Kidney capillary endothelial cell (primary cell): ENCODE results near the gene VWA1.
"Not testable (repeated sequence)": the region's sequence is repeated elsewhere in the genome, so short reads cannot be mapped to it uniquely, and the experiment has no call there.

Experiments
- DNase-seq: peaks from one replicate; pipeline ENCODE4 v3.0.0-alpha.2; 2018; ENCODE audit warnings: low spot score

VWA1 gene

GRCh38 chr1:1402901-1403392 is 32.5 kb upstream of the VWA1 start:
- DNase-seq: not testable (repeated sequence)

DNA sequence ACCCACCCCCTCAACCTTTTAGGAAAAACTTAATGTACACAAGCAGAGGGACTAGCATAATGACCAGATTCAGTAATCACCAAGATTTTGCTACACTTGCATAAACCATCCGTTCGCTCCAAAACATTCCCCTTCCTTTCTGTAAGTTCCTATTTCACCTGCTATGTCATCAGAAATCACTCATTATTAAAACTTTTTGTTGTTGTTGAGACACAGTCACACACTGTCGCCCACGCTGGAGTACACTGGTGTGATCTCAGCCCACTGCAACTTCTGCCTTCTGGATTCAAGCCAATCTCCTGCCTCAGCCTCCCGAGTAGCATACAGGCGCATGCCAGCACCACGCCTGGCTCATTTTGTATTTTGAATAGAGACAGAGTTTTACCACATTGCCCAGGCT is 31.8 kb upstream of the VWA1 start:
- no peak for DNase-seq

DNA sequence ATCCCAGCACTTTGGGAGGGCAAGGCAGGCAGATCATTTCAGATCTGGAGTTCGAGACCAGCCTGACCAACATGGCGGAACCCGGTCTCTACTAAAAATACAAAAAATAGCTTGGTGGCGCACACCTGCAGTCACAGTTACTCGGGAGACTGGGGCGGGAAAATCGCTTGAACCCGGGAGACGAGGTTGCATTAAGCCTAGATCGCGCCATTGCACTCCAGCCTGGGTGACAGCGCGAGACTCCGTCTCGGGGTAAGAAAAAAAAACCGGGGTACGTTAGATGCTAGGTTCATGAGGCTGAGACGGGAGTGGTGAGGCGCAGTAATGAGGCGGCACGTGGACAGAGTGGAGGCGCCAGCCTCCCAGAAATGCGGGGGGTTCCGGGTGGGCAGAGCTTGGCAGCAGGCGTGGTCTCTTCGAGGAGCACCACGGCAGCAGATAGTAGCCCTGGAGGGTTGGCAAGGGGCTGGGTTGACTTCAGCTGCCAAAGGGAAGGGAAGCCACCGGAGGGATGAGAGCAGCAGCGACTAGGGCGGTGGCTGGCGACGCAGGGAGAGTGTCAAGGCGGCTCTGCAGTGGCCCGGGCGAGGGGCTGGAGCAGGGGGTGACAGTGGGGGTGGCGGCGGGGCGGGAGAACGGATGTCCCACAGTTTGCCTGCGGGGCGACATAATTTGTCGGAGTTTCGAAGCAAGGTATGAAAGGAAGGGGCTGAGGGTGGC is 29.2 kb upstream of the VWA1 start:
- no peak for DNase-seq

DNA sequence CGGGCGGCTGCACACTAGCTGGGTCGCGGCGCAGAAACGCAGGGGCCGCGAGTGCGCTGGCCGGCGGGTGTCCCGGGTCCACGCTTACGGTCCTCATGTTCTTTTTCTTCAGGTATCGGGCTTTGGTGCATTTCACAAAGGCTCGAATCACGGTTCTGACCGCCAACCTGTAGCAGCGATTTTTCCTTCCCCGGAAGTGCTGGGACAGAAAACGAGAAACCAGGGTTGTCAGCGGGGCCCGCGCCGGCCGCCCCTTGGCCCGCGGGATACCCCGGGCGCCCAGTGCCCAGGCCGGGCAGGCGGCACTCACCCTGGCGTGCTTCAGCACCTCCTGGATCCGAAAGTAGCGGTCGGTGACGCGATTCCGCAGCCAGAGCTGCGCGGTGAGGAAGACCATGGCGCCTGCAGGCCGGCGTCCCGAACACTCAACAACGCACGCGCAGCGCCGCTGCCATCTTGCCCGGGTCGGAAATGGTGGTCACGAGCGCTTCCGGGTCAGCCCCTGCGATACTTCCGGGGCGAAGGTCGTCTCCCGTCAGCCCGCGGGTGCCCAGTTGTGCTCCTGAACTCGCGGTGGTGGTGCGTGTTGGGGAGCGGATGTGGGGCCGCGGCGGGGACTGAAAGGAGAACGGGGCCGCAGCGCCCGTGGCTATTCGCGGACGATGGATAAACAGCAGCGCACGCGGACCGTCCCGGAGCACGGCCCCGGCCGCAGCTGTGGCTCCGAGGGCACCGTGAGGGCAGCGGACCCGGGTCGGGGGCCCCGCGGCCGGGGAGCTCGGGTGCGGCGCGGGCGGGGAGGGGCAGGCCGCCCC is 28.5 kb upstream of the VWA1 start, which contains the start of gene MRPL20:
Gene MRPL20, minus strand, starts transcription at position 473 of the 815 bp plus-strand sequence. Its CDS starts 76 bp downstream, at position 397.
- DNase-seq: peak; percentile 91

GRCh38 chr1:1407636-1408318 is 27.7 kb upstream of the VWA1 start:
- DNase-seq: no peak

DNA sequence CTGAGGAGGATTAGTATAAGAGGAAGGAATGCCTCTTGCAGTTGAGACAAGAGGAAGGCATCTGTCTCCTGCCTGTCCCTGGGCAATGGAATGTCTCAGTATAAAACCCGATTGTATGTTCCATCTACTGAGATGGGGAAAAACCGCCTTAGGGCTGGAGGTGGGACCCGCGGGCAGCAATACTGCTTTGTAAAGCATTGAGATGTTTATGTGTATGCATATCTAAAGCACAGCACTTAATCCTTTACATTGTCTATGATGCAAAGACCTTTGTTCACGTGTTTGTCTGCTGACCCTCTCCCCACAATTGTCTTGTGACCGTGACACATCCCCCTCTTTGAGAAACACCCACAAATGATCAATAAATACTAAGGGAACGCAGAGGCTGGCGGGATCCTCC is 25.3 kb upstream of the VWA1 start:
- DNase-seq: not testable (repeated sequence)

GRCh38 chr1:1411626-1412025 is 23.9 kb upstream of the VWA1 start:
- DNase-seq: no peak

- not testable (repeated sequence) for DNase-seq
Observed at GRCh38 chr1:1412311-1412902, 23.1 kb upstream of the VWA1 start.

- DNase-seq: no peak
Observed at GRCh38 chr1:1415751-1416150, 19.7 kb upstream of the VWA1 start.

DNA sequence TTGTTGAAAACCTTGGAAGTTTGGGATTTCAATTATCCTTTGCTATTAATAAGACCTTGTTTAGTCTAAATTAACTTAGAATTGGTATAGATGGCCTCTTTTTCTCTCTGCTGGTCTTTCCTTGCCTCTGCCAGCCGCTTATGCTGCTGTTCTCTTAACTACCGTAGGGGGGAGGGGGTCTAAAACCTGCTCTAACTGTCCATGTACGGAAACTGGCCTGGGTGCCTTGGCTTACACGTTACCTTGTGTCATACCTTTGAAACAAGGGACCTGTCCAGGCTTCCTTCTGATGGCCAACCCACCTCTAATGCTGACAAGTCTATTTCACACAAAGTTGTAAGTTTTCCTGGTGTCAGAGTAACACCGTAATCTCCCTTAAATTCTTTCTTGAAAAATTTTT is 18.1 kb upstream of the VWA1 start:
- DNase-seq: not testable (repeated sequence)

- DNase-seq: not testable (repeated sequence)
Observed at GRCh38 chr1:1417825-1418463, 17.5 kb upstream of the VWA1 start.

DNA sequence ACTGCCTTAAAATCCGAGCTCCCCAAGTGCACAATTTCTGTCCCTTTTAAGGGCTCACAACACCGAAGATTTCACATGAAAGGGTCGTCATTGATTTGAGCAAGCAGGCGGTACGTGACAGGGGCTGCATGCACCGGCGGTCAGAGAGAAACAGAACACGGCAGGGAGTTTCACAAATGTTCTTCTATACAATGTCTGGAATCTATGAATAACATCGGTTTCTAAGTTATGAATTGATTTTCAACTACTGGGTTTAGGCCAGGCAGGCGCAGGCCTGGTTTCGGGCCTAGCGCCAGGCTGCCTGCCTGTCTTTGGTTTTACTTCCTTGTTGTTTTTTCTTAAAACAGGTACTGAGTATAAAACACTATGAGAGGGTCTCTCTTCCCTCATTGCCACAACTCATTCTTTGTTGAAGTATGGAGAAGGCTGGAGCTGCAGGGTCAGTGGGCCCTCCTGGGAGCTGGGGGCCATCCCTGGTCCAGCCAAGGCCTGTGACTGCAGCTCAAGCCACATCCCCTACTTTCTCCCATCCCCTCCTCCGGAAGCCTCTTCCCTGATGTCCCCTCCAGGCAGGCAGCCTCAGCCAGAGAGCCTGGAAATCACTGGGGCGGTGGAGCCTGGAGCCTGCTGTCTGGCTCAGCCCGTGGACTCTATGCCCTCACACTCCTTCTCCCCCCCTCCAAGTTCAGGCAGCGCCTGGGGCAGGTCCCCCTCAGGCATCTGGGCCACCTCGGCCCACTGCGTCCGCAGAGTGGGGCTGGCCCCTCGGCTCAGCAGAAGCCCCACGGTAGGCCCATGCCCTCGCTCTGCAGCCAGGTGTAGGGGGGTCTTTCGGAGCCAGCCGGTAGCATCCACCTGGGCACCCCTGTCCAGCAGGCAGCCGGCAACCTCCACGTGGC is 16.8 kb upstream of the VWA1 start:
- no peak for DNase-seq

GRCh38 chr1:1419363-1419812 is 16.1 kb upstream of the VWA1 start:
- DNase-seq: no peak

DNA sequence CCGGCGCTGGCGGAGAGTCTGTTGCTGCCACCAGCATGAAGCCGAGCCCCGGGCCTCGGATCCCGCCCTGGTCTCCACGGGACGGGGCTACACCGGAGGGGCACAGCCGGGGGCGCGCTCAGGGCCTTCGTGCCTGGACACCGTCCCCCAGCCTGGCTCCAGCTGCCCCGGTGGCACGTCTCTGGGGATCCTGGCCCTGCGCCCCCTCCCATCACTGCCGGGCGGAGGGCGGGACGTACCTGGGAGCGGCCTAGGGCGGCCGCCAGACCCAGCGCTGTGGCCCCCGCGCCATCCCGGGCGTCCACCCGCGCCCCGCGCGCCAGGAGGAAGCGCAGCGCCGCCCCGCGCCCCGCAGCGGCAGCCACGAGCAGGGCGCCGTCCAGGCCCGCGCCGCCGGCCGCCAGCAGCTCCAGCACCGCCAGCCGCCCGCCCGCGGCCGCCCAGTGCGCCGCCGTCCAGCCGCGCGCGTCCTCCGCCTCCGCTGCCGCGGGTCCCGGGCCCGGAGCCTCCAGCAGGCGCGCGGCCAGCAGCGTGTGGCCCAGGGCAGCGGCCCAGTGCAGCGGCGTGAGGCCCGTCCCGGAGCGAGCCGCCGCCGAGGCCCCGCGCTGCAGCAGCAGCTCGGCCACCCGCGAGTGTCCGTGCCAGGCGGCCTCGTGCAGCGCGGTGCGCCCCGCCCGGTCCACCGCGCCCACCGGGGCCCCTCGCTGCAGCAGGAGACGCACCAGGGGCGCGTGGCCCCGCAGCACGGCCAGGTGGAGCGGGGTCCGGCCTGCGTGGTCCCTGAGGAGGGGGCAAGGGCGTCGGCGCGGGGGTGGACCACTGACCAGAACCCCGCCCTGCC is 15.5 kb upstream of the VWA1 start:
- no peak for DNase-seq

GRCh38 chr1:1420654-1421141 is 14.8 kb upstream of the VWA1 start:
- no peak for DNase-seq

DNA sequence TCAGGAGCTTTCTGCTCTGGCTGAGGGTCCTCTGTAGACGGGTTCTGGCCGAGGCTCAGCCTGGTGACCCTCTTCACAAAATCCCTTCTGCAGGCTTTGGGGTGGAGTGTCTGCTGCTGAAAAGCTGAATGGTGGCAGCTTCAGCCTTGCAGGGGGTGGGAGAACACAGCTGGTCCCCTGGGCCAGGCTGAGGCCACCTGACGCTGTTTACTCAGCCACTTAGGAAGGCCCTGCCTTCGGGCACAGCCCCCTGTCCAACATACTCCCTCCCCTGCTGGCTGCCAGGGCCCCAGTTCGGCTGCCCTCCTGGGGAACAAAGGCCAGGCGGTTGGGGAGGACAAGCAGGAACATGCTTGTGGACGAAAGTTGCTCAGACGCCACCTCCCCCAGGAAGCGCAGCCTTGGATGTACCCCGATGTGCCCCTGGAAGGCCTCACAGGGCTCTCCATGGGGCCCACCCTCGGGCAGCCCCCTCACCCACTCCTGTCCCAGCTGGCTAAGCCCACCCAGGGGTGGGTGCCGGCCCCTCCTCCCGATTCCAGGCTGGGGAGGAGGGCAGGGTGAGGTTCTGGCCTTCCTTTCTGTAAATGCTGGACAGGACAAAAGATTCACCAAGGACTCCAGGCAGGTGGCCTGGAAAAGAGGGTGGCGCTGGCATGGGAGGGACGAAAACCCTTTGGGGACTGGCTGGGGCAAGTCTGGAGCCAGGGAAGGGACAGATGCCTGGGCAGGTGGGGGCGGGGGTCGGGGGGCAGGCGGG is 14.2 kb upstream of the VWA1 start, which contains the start of gene ANKRD65:
Gene ANKRD65, minus strand, starts transcription at position 130 of the 760 bp plus-strand sequence. CDS start 271 bp downstream, outside the sequence.
- no peak for DNase-seq

DNA sequence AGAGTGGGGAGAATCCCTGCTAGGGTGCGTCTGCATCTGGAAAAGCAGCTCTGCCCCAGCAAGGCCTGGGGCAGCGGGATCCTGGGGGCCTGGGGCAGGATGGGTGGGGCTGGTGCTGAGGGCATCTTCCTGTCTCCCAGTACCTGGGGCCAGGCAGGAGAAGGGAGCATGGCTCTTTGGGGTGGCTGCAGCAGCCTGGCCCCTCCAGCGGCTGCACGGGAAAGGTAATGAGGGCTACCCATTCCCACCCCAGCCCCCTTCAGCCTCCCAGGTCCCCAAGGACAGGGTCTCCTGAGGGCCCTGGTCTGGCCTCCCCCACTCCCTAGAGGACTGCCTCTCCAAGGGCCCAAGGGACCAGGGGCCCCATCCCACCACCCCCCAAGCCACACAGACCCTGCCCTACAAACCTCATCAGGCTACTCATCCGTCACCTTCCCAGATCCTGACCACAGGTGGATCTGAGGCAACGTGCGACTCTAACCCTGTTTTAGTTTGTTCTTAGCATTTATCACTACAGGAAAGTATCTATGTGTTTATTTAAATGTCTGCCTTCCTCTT is 13.5 kb upstream of the VWA1 start:
- no peak for DNase-seq
